GM10847 (cell line): ENCODE results near the gene DGCR8.

ENCODE experiments used
- POLR2A ChIP-seq: IDR thresholded peaks from 2 replicates; pipeline ENCODE4 v1.6.1; 2011; ENCODE audit not compliant: insufficient read length; ENCODE audit errors: extremely low read depth

Gene DGCR8

DNA sequence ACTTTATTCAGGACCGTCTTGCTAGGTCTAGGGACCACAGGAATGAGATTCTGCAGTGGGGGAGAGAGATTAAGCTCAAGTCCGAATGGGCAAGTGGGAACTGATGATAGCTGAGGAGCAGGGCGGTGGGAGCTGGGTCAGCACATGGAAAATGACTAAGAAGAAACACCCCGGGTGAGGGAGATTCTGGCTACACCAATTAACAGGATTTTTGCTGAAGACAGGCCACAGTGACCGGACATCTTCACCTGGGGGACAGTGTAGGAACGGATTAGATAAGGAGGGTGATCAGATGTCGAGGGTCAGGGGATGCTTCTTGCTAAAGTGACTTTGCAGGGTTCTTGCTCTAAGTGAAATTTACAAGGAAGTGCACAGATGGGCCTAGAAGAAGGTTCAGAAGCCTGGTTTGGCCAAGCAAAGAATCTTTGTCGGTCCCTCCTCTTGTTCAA lies 8.5 kb upstream of the DGCR8 start:
- no peak for TF ChIP-seq POLR2A

- no peak for TF ChIP-seq POLR2A
Observed at GRCh38 chr22:20076627-20077172, 3.3 kb upstream of the DGCR8 start.

DNA sequence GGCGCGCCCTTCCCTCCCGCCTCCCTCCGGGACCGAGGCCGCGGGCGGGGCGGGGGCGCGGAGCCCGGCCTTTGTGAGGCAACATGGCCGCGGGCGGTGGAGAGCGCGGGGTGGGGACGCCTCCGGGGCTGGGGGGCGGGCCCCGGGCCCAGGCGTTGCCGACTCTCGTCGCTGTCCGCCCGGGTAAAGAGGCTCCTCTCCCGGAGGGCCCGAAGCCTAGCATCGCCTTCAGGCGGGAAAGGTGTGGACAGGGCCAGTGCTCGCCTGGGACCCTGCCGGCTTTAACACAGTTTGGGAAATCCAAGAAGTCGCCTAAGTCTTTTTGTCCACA lies 369 bp downstream of the DGCR8 start:
- TF ChIP-seq POLR2A, result no peak

DNA sequence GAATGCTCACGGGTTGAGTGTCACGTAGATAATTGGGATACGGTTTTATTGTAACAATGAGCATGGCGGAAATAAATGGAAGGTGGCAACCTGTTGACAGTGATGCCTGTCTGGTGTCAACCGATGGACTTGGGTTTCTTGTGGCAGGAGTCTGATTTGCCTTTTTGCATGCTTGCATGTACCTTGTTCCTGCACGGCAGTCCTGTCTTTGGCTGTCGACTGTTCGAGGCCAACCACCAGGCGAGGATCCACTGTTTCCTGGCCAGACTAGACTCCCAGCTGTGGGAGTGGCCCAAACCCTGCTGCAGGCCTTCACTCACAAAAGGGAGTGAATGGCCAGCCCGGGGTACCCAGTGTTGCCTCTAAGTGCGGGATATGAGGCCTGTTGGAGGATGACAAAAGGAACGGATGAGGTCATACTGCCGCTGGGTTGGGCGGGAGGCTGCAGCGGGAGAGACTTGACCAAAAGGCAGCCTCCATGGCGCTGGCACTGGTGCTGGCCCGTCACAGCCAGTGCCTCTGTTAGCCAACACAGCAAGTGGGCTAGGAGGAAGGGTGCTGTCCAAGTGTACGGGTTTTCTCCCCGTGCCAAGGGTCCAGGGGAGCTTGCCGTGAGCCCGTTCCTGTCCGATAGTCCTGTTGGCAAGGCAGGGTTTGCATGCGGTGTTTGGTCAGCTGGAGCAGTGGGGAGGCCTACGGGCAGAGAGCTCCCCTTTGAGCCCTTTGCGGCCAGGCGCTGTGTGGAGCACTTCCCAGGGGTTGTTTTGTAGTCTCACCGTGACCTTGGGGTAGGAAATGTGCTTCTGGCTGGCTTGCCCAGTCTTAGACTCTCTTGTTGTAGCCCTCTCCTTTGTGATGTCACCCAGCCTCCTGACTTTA lies 974 bp downstream of the DGCR8 start:
- no peak for TF ChIP-seq POLR2A

DNA sequence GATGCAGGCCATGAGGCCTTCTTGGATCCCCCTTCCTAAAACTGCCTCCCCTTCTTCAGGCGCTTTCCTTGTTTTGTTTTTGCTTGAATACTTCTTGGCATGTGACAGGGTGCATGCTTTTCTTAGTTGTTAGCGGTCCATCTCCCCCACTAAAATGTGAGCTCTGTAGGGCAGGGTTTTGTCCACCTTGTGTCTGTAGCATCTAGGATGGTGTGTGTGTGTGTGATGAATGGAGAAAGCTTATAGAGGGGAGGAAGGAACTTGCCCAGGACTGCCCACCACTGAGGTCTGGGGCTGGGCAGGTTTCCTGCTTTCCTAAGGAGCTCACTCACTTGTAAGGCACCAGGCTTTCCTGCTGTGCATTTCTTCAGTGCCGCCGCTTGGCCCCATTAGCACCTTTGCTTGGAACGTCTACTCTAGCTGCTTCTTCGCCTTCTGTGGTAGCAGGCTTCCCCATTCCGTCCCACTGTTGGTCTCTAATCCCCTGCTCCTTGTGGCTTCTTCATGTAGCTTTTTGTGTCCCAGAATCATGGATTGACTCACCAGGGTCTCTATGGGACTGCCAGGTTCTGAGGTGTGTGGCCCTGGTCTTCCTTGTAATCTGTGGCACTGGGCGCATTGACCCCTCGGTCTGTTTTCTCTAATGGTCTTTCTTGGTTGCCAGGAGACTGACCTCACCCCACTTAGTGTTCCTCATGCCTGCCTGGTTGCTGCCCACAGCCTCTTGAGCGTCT lies 3.3 kb downstream of the DGCR8 start:
- TF ChIP-seq POLR2A, result no peak

GRCh38 chr22:20083891-20084546 lies 4.0 kb downstream of the DGCR8 start:
- TF ChIP-seq POLR2A, result no peak

- TF ChIP-seq POLR2A, result no peak
Observed at GRCh38 chr22:20084547-20085413, 4.7 kb downstream of the DGCR8 start.

DNA sequence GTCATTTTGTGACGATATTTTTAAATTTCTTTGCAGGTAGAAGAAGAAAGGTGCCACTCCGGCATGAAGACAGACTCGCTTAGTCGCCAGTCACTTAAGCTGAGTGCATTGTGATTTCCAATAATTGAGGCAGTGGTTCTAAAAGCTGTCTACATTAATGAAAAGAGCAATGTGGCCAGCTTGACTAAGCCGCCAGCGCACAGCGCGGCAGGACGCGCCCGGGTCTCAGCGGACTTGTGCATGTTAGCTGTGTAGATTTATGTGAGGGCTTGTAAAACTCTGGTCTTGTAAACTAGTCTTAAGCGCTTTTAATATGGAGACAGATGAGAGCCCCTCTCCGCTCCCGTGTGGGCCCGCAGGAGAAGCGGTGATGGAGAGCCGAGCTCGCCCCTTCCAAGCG lies 5.6 kb downstream of the DGCR8 start:
- no peak for TF ChIP-seq POLR2A

DNA sequence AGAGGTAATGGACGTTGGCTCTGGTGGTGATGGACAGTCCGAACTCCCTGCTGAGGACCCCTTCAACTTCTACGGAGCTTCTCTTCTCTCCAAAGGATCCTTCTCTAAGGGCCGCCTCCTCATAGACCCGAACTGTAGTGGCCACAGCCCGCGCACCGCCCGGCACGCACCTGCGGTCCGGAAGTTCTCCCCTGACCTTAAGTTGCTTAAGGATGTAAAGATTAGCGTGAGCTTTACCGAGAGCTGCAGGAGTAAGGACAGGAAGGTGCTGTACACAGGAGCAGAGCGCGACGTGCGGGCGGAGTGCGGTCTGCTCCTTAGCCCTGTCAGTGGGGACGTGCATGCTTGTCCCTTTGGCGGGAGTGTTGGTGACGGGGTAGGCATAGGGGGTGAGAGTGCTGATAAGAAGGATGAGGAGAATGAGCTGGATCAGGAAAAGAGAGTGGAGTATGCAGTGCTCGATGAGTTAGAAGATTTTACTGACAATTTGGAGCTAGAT lies 6.1 kb downstream of the DGCR8 start:
- no peak for TF ChIP-seq POLR2A

DNA sequence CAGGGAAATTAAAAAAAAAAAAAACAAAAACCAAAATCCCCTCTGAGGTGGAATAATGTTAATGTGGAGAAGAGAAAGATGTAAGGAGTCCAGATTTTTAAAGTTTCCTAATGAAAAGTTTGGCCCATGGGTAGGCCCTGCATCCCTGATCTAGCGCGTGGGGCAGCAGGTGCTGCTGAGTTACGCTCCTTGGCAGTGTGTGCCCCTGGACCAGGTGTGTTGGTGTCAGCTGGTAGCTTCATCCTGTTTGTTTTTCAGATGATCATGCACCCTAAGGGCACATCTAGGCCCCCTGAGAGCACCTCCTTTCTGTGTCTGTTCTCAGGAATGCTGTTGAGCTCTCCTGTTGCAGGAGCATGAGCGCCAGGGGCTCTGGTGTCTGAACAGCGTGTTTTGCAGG lies 6.7 kb downstream of the DGCR8 start:
- no peak for TF ChIP-seq POLR2A

GRCh38 chr22:20087319-20088262 lies 7.5 kb downstream of the DGCR8 start:
- no peak for TF ChIP-seq POLR2A

GRCh38 chr22:20088263-20088648 lies 8.2 kb downstream of the DGCR8 start:
- no peak for TF ChIP-seq POLR2A

DNA sequence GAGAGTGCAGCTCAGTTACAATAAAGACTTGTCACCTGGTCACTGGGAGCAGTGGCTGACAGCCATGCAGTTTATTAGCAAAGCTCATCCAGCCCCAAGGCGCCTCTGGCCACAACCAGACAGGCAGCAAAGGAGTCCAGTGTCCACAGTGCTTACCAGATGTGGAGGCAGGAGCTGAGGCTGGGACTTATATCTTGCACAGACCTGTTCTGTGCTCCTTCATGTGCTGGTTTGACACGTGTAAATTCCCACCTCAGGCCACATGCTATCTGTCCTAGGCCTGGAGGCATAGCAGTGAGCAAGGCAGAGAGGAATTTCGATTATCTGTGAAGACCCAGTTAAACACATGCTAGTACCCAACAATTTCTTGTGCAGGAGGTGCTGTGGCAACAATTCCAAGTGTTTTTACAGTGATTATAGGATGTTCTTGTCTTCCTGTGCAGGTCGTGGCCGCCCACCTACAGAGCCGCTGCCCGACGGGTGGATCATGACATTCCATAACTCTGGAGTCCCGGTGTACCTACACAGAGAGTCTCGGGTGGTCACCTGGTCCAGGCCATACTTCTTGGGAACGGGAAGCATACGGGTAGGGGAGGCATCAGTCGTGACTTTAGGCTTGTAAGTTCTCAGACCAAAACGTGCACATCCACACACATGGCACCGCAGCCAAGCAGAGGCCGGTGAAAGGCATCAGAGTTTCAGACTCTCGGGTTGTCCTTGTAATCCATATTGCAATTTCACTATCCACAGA lies 9.4 kb downstream of the DGCR8 start:
- TF ChIP-seq POLR2A, result no peak
